Measurements from ENCODE around the gene BCL11A.

BCL11A gene

DNA sequence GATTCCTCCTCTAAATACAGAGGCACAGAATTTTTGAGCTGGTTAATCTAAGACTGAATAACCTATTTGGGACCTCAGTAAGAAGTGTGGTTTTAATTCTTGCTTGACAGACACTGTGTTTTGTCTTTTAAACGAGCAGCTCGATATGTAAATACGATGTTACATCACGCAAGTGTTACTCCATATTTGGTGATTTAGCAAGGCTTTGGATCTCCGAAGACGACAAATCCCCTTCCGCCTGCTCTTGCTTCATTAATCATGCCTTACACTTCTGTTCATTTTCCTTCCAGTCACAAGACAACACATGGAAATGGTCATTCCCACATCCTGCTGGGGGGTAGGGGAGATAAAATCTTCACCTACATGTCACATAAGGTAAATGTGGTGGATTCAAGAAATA lies 9.4 kb downstream of the BCL11A start:
- no peak for DNase-seq

DNA sequence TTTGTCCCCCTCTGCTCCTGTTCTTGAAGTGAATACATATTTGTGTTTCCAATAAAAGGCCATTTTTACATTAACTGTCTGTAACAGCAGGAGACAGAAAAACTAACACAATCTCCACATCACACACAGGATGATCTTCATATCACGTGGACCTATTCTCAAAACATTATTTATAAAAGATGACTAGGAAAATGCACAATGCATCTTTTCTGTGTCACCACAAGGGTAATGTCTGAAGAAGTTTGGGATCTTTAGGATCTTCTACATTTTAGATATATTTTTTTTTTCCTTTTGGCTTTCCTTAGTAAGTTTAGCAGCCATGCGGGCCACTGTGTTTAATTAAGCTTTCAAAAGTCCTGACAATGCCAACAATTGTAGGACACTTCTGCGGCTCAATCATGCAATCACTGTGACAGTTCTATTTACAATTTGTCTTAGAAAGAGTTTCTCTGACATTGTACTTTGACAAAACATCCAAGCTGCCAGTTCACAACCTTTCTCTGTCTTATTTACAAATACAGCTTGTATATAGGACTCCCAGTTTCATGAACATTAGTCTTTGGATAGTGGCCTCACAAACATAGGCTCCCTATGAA lies 12.3 kb downstream of the BCL11A start:
- DNase-seq, result peak; percentile 47 to 48

DNA sequence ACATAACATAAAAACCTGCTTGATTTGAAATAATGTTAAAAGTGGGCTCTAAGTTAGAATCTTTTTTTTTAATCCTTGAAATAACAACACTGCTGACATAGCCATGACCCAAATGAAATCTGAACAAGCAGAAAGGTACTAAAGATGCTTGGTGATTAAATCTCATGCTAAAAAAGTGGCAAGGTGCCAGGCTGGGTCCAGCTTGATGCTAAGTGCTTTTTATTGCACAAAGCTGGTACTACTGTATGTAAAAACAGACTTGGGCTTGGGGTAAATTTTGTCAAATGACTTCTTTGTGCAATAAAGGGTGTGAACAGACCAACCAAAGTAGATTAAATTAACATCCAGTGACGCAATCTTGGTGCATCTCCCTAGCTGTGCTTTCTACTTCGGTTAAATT lies 13.4 kb downstream of the BCL11A start:
- no peak for DNase-seq

GRCh38 chr2:60539140-60539539 lies 14.3 kb downstream of the BCL11A start:
- no peak for DNase-seq

- DNase-seq, result no peak
These were observed 15.4 kb downstream of the BCL11A start for GRCh38 chr2:60538101-60538500.

DNA sequence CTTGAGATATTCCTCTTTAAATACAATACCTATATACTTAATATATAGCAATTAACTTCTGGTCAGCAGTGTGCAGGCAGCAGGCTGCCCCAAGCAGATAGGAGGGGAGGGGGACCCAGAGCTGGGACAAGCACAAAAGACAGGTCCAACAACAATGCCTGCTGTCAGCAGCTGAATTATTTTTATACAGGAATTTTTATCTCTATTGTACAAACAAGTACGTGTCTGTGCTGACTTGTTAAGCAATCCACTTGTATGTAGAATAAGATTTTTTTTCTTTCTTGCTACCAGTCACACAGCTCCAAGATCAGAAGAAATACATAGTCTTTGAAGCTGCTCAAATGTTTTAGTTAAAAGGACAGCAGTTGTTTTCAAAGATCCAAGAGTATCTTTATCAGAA lies 16.7 kb downstream of the BCL11A start:
- DNase-seq, result no peak

- DNase-seq, result no peak
These were observed 17.7 kb downstream of the BCL11A start for GRCh38 chr2:60535685-60536312.

DNA sequence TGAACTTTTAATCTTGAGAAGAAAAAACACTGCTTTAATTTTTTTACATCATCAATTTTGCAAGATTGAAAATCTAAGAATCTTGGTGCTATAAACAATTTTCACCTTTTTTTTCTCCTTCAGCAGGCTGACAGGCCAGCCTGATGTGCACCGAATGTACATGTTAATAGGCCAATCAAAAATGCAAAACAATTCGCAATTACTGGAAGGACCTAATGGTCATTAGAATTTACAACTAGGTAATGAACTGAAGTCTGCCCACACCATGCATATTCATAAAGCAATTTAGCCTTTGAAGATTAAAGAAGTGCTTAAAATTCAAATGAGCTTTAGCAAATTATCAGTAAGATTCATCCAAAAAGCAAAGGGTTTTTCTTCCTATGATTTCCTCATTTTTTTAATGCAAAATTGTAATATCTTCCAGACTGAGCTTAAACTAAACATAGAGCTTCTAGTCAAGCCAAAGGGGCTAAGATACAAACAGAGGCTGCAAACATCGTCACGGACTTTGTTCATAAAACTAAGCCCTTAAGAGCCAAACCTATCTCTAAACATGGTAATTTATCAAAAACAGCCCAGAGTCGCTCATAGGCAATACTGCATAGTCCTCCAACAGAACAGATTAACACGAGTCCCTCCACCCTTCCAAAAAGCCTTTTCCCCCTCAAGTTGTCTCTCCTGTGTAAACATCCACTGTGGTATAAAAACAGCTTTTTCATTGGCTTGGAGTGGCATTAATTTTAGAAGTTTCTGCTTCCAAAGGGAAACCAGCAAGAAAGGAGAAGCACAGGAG lies 18.4 kb downstream of the BCL11A start:
- no peak for DNase-seq

DNA sequence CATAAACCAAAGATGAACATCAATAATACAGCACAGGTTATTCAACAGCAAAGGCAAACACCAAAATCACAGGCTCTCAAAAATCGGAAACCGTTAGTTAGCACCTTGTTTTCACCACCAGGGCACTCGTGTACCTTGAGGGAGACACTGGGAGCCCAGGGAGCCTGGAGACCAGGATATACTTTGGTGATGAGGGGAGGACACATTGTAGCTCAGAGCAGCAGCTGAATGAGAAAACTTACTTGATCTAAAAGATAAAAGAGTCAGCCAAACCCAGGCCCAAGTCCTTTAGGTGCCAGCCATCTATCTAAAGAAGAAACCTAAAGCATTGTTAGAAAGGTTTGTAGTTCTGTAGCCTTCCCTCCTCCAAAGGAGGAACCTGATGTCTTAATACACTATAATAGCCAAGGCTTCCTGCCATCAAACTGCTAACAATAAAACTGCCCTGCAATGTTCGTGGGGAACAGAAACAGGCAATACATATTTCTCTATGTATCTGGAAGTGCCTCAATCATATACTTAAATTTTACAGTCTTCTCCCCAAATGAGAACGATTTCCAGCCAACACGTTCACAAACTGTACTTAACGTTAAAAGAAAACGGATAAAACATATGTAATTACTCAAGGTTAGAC lies 19.3 kb downstream of the BCL11A start:
- DNase-seq, result no peak

GRCh38 chr2:60533101-60534051 lies 20.1 kb downstream of the BCL11A start:
- DNase-seq, result no peak

DNA sequence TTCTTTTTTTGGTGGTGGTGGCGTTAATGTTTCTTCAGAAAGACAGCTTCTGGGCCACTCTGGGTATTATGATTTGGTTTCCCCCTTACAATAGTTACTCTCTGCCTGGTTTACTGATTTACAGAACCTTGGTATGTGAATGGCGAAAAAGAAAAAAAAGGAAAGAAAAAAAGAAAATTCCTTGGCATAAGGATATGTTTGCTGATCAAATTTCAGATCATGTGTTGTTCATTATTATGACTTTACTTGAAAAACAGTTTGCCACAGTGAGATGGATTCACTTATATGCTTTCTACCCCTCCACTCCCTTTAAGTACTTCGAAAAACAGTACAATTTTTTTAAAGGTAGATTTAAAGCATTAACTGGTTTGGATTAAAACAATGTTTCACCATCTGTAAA lies 21.0 kb downstream of the BCL11A start:
- DNase-seq, result no peak

- no peak for DNase-seq
These were observed 21.7 kb downstream of the BCL11A start for GRCh38 chr2:60531701-60532133.

DNA sequence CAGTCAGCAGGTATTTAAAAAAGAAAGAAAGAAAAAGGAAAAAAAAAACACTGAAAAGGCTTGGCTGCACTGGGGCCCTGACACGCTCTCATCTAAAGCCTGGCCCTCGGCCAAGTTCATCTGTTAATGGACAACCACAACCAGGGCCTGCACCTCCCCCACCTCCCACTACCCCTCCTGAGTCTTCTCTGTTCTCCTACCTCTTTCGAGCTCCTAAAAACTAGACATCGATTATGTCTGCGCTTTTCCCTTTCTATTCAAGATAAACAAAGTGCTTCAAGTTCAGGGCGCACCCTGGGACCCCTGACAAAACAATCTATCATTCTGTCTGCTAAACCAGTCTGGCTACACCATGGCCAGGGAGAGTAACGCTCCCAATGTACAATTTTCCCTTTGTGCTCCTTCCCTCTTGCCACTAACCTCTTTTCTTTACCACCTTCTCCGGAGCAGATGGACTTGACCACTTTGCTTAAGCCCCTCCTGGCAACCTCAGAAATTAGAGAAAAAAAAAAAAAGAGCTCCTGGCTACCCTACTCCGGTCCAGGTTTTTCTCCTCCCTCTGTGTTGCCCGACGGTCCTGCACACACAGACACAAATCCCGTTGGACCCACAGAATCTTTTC lies 22.7 kb downstream of the BCL11A start:
- DNase-seq, result no peak

DNA sequence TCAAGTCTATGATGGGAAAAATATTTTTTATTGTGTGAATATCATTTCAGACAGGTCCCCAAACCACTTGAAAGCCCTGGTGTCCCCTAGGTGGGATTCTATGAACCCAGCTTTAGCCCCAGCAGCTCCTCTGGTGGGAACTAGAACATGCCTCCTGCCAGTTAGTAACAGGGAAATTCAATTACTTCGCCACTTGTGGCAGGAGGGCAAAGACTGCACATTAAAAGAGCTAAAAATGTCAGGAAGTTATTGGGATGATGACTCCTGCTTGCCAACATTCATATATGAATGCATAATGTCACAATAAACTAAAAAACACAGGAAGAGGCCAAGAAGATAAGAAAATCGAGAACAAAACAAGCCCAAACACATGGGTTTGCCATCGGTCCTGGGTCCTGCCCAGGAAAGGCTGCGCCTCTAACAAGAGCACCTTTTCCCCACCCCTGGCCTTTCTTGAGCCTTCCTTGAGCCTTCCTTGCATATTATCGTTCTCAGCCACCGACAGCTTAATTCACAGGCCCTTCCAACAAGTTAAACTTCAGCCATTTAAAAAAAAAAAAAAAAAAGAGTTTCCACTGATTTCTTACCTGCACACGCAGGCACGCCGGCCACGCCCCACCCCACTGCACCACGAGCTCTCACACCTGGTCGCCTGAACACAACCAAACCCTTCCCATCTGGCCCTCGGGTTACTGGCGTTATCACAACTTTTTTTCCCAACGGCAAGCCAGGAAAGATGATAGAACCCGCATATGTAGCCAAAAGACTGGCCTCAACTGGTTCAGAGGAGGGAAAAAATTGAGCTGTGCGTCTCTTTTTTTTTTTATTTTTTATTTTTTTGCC lies 23.4 kb downstream of the BCL11A start:
- DNase-seq, result no peak

GRCh38 chr2:60529136-60529784 lies 24.2 kb downstream of the BCL11A start:
- no peak for DNase-seq

DNA sequence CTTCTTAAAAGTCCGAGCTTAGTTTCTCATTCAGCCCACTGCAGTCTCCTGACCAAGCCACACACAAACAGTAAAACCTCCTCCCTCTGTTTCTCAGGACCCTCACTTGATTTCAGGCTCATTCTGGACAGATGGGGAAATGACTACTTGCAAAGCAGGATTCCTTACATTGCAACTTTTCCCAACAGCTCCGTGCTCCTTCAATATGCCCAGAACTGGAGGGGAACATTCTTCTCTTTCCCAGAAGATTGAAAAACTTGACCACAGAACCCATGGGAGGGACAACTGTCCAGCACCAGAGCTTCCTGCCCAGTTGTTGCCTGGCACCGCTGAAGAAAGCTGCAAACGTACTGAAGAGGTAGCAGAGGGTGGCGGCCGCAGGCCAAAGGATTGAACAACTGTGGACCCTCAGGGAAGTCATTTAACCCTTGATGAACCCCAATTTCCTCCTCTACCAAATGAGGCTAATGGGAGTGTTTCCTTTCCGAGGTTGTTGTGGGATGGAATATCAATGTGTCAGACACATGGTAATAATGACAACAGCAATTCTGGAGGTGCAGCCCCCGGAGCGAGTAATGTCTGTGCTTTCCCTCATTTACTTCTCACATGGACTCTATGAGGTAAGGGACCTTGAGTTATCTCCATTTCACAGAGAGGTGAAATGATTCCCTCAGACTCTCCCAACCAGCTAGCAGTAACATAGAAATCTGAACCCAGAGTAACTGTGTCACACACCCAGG lies 25.0 kb downstream of the BCL11A start:
- no peak for DNase-seq

DNA sequence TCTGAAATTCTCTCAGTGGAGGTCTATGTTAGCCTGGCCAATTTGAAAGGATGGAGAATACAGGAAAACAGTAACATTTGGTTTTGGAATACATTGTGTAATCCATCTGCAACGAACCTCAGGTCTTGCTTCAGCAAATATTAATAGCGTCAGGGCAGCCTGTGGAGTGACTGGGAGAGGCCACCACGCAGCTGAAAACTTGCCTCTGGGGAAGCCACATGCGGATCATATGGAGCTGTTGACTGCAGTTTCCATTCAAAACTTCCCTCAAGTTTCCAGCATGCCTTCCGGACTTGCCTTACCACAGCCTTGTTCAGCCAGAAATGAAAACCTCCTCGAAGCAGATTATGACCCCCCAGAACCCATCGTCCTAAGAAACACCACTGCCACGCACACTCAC lies 25.7 kb downstream of the BCL11A start:
- DNase-seq, result no peak

- no peak for DNase-seq
These were observed 26.8 kb downstream of the BCL11A start for GRCh38 chr2:60526623-60527022.

DNA sequence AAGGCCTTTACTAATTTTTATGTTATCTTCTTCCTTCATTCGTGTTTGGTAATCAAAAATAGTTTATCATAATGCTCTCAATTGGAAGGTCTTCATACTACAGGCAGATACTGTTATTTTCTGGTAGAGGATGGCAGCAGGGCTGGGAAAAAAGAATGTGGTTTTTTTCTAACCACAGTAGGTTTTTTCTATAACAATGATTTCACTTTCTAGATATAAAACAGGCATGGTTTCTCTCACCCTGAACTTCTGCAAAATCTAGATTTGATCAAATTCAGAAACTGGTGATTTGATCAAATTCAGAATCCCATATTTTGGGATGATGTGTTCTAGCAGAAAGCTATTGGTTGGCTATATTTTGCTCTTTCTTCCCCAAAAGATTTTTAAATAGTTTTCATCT lies 27.6 kb downstream of the BCL11A start:
- DNase-seq, result no peak

DNA sequence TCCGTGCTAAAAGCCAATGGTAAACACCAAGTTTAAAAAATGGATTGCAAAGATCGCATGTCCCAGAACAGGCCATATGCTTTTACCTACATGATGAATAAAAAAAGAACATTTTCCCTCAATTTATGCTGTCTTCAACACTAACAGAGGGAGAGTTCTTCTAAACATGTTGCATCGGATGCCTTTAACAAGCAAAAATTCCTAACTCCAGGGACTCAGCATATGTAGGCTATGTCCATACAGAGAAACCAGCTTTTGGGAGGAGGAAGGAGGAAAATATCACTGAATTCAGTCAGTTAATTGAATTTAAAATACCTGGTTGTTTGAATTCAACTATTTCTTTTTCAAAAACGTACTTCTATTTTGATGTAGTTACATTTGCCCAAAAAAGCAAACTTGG lies 28.6 kb downstream of the BCL11A start:
- no peak for DNase-seq

Measured in NCI-H1930 (cell line).